HG02981 (cell line): ENCODE measurements around the gene CDH16.
"Not testable (repeated sequence)": the region's sequence is repeated elsewhere in the genome, so short reads cannot be mapped to it uniquely, and the experiment has no call there.

Source experiments
- ATAC-seq: cut with Tn5 transposase; IDR thresholded peaks from one replicate; pipeline ENCODE4 v1.9.1; 2021; ENCODE audit warnings: mild to moderate bottlenecking, moderate library complexity; ENCODE audit not compliant: unreplicated experiment

CDH16 gene

GRCh38 chr16:66948134-66948836, 29.6 kb upstream of the CDH16 start:
- ATAC-seq = no peak

GRCh38 chr16:66947302-66948065, 28.8 kb upstream of the CDH16 start:
- ATAC-seq = peak; percentile 62

GRCh38 chr16:66946974-66947301, 28.3 kb upstream of the CDH16 start:
- no peak for ATAC-seq

- ATAC-seq = no peak
Measured at GRCh38 chr16:66946541-66946940, 27.9 kb upstream of the CDH16 start.

GRCh38 chr16:66945939-66946338, 27.3 kb upstream of the CDH16 start:
- no peak for ATAC-seq

GRCh38 chr16:66944971-66945370, 26.3 kb upstream of the CDH16 start:
- not testable (repeated sequence) for ATAC-seq

- no peak for ATAC-seq
Measured at GRCh38 chr16:66944054-66944441, 25.4 kb upstream of the CDH16 start.

GRCh38 chr16:66943426-66944053, 24.9 kb upstream of the CDH16 start:
- no peak for ATAC-seq

GRCh38 chr16:66942981-66943380, 24.3 kb upstream of the CDH16 start:
- no peak for ATAC-seq

GRCh38 chr16:66940236-66940635, 21.6 kb upstream of the CDH16 start:
- no peak for ATAC-seq

GRCh38 chr16:66939366-66939765, 20.7 kb upstream of the CDH16 start:
- no peak for ATAC-seq

GRCh38 chr16:66937725-66938337, 19.1 kb upstream of the CDH16 start:
- ATAC-seq = no peak

GRCh38 chr16:66936889-66937554, 18.3 kb upstream of the CDH16 start:
- no peak for ATAC-seq

- ATAC-seq = no peak
Measured at GRCh38 chr16:66936462-66936861, 17.8 kb upstream of the CDH16 start.

GRCh38 chr16:66935314-66936011, 16.8 kb upstream of the CDH16 start, which contains the start of gene CES2:
Gene CES2, plus strand, starts transcription at chr16:66935516. Its CDS starts 120 bp downstream, at chr16:66935636.
- ATAC-seq = no peak

GRCh38 chr16:66934839-66935313, 16.2 kb upstream of the CDH16 start:
- ATAC-seq = not testable (repeated sequence)

GRCh38 chr16:66934138-66934838, 15.6 kb upstream of the CDH16 start, which contains the start of gene CIAO2B:
Gene CIAO2B, minus strand, starts transcription at chr16:66934402. Its CDS starts 38 bp downstream, at chr16:66934364.
- ATAC-seq = peak; percentile 77

- ATAC-seq = peak; percentile 8
Measured at GRCh38 chr16:66933776-66934137, 15.1 kb upstream of the CDH16 start.

- ATAC-seq = no peak
Measured at GRCh38 chr16:66932076-66932475, 13.4 kb upstream of the CDH16 start.

GRCh38 chr16:66931665-66932064, 13.0 kb upstream of the CDH16 start:
- ATAC-seq = no peak
